Memory B cell (primary cell): ENCODE results near the gene C1orf159.
A peak's percentile ranks its signal among the peaks of the same experiment; 100 is the strongest.
"Not testable (repeated sequence)": the region's sequence is repeated elsewhere in the genome, so short reads cannot be mapped to it uniquely, and the experiment has no call there.

Source experiments
- ATAC-seq: fragments of 150-1000 bp; cut with Tn5 transposase; 2 replicates; pipeline ENCODE4 v1.10.0; 2021; ENCODE audit warnings: low read depth, mild to moderate bottlenecking, moderate library complexity
- DNase-seq, 2 donors: peaks; one replicate each; pipeline ENCODE4 v3.0.0; 2022; ENCODE audit warnings: low spot score in 2 of 2
- H3K27ac Mint-ChIP-seq: one replicate; pipeline ENCODE4 v1.8.0; 2022; ENCODE audit warnings: mild to moderate bottlenecking, moderate library complexity, mixed read lengths
- H3K27me3 Mint-ChIP-seq: one replicate; pipeline ENCODE4 v1.8.0; 2022; ENCODE audit warnings: mixed read lengths
- H3K36me3 Mint-ChIP-seq: one replicate; pipeline ENCODE4 v1.8.0; 2022; ENCODE audit warnings: mild to moderate bottlenecking, mixed read lengths
- H3K4me1 Mint-ChIP-seq: one replicate; pipeline ENCODE4 v1.8.0; 2022; ENCODE audit warnings: mixed read lengths
- H3K4me3 Mint-ChIP-seq: one replicate; pipeline ENCODE4 v1.8.0; 2022; ENCODE audit warnings: mild to moderate bottlenecking, moderate library complexity, mixed read lengths
- H3K9me3 Mint-ChIP-seq: one replicate; pipeline ENCODE4 v1.8.0; 2022; ENCODE audit warnings: mixed read lengths

The C1orf159 gene

DNA sequence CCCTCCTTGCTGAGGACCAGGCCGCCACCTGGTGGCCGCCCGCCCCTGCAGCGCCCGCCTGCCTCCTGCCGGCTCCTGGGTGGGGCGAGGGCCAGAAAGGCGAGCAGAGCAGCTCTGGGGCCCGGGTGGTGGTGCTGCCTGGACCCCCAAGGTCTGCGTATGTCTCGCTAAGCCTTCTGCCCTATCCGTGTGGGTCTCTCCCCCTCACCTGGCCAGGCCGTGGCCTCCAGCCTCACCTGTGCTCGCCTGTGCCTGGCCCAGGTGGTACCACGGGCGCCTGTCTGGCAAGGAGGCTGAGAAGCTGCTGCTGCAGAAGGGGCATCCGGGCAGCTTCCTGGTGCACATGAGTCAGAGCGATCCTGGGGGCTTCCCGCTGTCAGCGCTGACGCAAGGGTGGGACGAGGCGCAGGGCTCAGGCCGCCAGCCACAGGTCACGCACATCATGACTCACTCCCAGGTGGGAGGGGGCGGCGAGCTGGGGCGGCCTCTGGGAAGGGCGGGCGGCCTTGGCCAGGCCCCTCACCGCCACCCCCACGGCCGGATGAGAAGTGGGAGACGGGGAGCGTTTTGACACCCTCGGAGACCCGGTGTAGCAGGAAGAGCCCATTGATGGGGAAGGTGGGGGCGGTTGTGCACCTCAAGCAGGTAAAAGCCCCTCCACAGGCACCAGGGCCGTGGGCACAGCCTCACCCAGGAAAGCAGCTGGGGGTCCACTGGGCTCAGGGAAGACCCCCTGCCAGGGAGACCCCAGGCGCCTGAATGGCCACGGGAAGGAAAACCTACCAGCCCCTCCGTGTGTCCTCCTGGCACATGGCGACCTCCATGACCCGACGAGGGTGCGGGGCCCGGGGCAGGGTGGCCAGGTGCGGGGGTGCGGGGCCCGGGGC, 51.7 kb downstream of the C1orf159 start:
- peak; percentile 40 for ATAC-seq
- Mint-ChIP-seq H3K9me3 (no peaks in the 10 kb centered on the region), H3K27ac (peak overlapping the region; percentile 87), H3K4me3 (peak overlapping the region; percentile 24), H3K4me1 (peaks cover 10% of the 10 kb centered on the region), H3K36me3 (peaks cover 2% of the 10 kb centered on the region), H3K27me3 (peaks cover 3% of the 10 kb centered on the region)
- DNase-seq = peak; percentile 78 to 85

DNA sequence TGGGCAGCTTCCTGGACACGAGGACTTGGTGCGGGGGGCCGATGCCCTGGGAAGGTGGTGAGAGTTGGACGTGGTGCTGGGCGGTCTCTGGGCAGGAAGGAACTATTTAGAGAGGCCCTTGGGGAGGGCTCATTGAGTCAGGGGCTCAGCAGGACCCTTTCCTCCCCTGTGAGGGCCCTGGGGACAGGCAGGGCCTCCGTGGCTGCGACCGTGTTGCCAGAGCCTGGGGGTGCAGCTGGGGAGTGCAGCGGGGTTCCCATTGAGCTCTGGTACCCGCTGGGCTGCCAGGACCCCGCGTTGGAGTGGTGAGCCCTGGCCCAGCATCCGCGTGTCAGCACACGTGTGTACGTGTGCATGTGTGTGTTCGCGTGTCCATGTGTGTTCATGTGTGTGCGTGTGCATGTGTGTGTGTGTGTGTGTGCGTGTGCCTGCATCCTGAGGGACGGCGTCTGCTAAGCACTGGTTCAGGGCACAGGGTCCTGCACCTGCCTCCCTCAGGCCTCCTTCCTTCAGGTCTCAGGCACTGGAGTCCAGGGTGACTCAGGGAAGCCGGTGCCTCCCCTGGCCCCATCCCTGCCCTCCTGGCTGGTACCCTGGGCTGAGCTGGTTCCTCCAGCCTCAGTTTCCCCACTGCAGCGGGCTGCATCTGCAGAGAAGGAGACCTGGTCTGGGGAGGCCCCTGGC, 52.5 kb downstream of the C1orf159 start:
- DNase-seq (no peak), ATAC-seq (no peak)
- peak overlapping the region; percentile 50 for H3K27ac Mint-ChIP-seq
- H3K4me3 Mint-ChIP-seq = no peak overlapping the region
- H3K27me3 Mint-ChIP-seq = peaks cover 8% of the 10 kb centered on the region
- H3K9me3 Mint-ChIP-seq = no peaks in the 10 kb centered on the region
- H3K4me1 Mint-ChIP-seq = peaks cover 16% of the 10 kb centered on the region
- H3K36me3 Mint-ChIP-seq = peaks cover 1% of the 10 kb centered on the region

DNA sequence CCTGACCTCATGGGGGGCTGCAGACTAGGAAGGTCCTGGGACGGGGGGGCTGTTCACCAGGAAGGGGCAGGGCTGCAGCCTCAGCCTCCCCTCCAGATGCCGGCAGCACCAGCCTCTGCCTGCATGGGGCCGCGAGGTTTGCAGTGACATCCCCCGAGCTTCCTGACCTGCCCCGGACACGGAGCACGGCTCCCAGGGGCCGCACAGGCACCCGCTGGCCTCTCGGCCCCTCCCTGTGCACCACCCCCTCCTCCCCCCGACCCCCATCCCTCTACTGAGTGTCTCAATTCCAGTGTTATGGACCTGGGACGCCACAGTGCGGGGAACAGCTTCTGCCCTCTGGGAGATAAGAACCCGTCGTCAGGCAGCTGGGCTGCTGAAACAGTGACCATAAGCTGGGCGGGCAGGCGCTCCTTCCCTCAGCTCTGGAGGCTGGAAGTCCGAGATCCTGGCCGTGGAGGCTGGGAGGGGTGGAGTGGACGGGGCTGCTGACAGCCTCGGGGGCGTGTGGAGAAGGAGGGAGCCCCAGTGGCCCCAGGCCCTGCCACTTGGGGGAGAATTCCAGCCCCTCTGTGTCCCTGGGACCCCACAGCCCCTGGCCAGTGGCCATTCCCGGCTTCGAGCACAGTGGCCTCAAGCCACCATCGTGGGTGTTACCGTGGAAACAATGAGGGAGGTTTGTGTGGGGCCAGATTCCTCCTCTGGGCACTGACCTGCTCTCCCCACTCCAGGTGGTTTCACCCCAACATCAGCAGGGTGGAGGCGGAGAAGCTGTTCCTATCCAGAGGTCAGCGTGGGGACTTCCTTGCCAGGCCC, 53.3 kb downstream of the C1orf159 start:
- Mint-ChIP-seq H3K36me3 (no peaks in the 10 kb centered on the region), H3K4me3 (no peak overlapping the region), H3K4me1 (peaks cover 15% of the 10 kb centered on the region), H3K27ac (peak overlapping the region; percentile 50), H3K9me3 (no peaks in the 10 kb centered on the region), H3K27me3 (peaks cover 12% of the 10 kb centered on the region)
- DNase-seq (no peak), ATAC-seq (no peak)

DNA sequence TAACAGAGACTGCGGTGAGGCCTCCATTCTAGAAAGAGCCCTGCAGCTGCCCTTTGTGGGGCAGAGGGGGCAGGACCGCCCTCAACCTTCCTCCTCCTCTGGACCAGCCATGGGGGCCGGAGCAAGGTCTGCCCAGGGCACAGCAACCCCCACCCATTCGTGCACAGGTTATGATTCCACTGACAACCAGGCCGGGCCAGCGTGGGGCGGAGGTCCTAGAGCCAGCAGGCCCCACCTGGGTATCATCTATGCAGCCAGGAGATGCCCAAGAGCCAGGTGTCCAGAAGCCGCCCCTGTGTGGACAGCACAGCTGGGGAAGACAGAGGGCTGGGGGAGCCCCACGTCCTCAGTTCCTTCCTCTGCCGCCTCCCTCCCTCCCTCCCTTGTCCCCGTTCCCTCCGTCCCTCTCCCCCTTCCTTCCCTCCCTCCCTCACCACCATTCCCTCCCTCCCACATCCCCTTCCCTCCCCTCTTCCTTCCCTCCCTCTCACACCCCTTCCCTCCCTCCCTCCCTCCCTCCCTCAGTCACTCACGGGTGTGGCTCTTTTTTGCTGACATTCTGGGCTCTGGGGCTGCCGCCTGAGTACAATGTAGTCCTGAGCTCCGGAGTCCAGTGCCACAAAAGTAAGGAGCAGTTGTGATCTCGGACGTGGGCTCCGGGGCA, 54.1 kb downstream of the C1orf159 start:
- no peak for ATAC-seq
- peaks cover 12% of the 10 kb centered on the region for H3K27me3 Mint-ChIP-seq
- peaks cover 15% of the 10 kb centered on the region for H3K4me1 Mint-ChIP-seq
- no peaks in the 10 kb centered on the region for H3K36me3 Mint-ChIP-seq
- no peak for DNase-seq
- no peak overlapping the region for H3K4me3 Mint-ChIP-seq
- no peaks in the 10 kb centered on the region for H3K9me3 Mint-ChIP-seq
- H3K27ac Mint-ChIP-seq = no peak overlapping the region

GRCh38 chr1:1060281-1061000, 55.4 kb downstream of the C1orf159 start:
- DNase-seq (no peak), ATAC-seq (no peak)
- Mint-ChIP-seq H3K27me3 (peaks cover 19% of the 10 kb centered on the region), H3K4me3 (peak overlapping the region; percentile 49), H3K27ac (no peak overlapping the region), H3K4me1 (peaks cover 19% of the 10 kb centered on the region), H3K36me3 (no peaks in the 10 kb centered on the region), H3K9me3 (no peaks in the 10 kb centered on the region)

DNA sequence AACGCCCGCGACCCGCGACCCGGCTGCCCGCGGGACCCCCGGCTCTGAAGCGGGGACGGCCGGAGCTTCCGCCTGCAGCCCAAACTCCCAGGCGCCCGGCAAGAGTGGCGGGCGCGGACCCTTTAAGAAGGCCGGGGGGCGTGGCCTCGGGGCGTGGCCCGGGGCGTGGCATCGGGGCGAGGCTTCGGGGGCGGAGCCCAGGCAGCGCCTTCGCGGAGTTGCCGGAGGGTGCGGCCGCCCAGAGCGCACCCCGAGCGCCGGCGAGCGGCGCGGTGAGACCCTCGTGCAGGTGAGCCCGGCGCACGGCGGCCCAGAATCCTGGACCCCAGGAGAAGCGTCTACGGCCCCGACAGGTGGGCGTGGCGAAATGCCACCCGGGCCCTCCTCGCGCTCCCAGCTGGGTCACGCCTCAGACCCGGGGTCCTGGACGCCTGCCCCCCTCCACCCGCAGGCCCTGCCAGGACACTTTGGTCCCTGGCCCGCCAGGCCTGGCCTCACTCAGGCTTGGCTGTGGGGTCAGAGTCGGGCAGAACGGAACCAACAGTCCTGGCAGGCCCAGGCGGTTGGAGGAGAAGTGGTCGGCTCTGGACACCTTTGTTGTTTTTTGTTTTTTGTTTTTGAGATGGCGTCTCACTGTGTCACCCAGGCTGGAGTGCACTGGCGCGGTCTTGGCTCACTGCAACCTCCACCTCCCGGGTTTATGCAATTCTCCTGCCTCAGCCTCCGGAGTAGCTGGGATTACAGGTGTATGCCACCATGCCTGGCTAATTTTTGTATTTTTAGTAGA, 56.2 kb downstream of the C1orf159 start:
- Mint-ChIP-seq H3K4me1 (peaks cover 19% of the 10 kb centered on the region), H3K9me3 (no peaks in the 10 kb centered on the region), H3K27me3 (peaks cover 19% of the 10 kb centered on the region), H3K27ac (no peak overlapping the region), H3K36me3 (no peaks in the 10 kb centered on the region), H3K4me3 (peak overlapping the region; percentile 49)
- ATAC-seq (peak; percentile 78), DNase-seq (peak; percentile 96)

- Mint-ChIP-seq H3K27me3 (peaks cover 19% of the 10 kb centered on the region), H3K27ac (no peak overlapping the region), H3K36me3 (no peaks in the 10 kb centered on the region), H3K4me1 (peaks cover 13% of the 10 kb centered on the region), H3K9me3 (no peaks in the 10 kb centered on the region), H3K4me3 (peak overlapping the region; percentile 87)
- DNase-seq = no peak
- peak; percentile 16 for ATAC-seq
These were observed 56.9 kb downstream of the C1orf159 start for GRCh38 chr1:1058921-1059493.

DNA sequence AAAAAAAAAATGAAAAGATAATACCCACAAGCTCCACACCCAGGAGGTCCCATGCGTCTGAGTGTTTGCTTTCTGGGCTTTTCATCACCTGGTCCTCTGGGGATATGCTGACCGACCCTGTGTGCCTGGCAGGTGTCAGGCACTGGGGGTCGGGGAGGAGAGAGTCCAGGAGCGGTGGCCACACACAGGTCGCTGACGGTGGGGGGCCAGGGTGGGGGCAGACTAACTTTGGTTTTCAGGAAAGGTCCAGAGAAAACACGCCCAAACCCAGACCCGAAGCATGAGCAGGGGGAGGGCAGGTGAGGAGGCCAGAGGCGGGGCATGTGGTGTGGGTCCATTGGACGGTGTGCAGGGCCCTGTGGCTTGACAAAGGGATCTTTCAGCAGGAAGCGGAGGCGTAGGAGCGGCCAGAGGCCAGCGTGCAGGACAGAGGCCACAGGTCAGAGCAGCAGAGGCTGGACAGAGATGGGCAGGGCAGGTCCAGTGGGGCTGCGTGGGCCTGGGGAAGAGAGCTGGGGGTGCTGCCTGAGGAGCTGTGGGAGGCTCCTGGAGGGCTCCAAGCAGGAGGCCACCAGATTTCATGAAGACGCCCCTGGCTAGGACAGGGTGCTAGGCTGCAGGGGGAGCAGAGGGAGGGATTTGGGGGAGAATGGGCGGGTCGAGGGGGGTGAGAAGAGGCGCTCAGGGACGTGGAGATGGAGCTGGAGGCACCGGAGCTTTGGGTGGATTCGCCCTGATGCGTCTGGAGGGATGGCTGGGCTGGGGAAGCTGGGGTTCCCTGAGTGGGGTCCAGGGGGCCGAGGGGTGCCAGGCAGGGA, 57.6 kb downstream of the C1orf159 start:
- no peak for ATAC-seq
- Mint-ChIP-seq H3K36me3 (no peaks in the 10 kb centered on the region), H3K27me3 (peaks cover 19% of the 10 kb centered on the region), H3K4me1 (peaks cover 12% of the 10 kb centered on the region), H3K27ac (no peak overlapping the region), H3K4me3 (peak overlapping the region; percentile 87), H3K9me3 (no peaks in the 10 kb centered on the region)
- DNase-seq = no peak

DNA sequence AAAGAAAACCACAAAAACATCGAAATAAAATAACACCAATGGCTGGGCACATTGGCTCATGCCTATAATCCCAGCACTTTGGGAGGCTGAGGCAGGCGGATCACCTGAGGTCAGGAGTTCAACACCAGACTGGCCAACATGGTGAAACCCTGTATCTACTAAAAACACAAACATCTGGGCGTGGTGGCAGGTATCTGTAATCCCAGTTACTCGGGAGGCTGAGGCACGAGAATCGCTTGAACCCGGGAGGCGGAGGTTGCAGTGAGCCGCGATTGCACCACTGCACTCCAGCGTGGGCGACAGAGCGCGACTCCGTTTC, 58.2 kb downstream of the C1orf159 start:
- peaks cover 12% of the 10 kb centered on the region for H3K4me1 Mint-ChIP-seq
- not testable (repeated sequence) for DNase-seq, ATAC-seq, H3K9me3 Mint-ChIP-seq, H3K36me3 Mint-ChIP-seq, H3K27ac Mint-ChIP-seq
- H3K27me3 Mint-ChIP-seq = peaks cover 19% of the 10 kb centered on the region
- peak overlapping the region; percentile 60 for H3K4me3 Mint-ChIP-seq

GRCh38 chr1:1055841-1056736, 59.8 kb downstream of the C1orf159 start:
- no peak for DNase-seq
- Mint-ChIP-seq H3K36me3 (no peaks in the 10 kb centered on the region), H3K4me3 (no peak overlapping the region), H3K4me1 (peaks cover 12% of the 10 kb centered on the region), H3K27me3 (peaks cover 18% of the 10 kb centered on the region), H3K27ac (no peak overlapping the region), H3K9me3 (no peaks in the 10 kb centered on the region)
- no peak for ATAC-seq

DNA sequence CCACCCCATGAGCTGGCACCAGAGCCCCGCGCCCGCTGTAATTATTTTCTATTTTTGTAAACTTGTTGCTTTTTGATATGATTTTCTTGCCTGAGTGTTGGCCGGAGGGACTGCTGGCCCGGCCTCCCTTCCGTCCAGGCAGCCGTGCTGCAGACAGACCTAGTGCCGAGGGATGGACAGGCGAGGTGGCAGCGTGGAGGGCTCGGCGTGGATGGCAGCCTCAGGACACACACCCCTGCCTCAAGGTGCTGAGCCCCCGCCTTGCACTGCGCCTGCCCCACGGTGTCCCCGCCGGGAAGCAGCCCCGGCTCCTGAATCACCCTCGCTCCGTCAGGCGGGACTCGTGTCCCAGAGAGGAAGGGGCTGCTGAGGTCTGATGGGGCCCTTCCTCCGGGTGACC, 60.9 kb downstream of the C1orf159 start:
- Mint-ChIP-seq H3K36me3 (no peaks in the 10 kb centered on the region), H3K4me1 (peaks cover 15% of the 10 kb centered on the region), H3K4me3 (no peak overlapping the region), H3K27me3 (peaks cover 19% of the 10 kb centered on the region), H3K27ac (no peak overlapping the region), H3K9me3 (no peaks in the 10 kb centered on the region)
- ATAC-seq (no peak), DNase-seq (no peak)
